Measurements from ENCODE around the gene SNRNP27.

The SNRNP27 gene

DNA sequence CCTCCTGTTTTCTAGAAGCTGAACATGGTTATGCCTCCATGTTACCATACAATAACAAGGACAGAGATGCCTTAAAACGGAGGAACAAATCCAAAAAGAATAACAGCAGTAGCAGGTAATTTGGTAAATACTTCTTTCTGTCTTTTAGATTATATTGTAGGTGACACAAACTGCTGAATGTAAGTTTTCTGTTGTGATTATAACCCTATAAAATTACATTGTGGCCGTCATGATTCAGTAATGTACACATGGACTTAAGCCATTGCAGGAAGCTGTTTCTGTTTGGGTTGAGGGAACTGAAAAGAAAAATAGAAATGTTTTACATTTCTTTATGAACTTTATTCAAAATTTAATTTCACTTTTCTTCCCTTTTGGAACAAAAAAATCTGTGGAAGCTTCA is 22.4 kb downstream of the SNRNP27 start:
- TF ChIP-seq, protein P1, sequence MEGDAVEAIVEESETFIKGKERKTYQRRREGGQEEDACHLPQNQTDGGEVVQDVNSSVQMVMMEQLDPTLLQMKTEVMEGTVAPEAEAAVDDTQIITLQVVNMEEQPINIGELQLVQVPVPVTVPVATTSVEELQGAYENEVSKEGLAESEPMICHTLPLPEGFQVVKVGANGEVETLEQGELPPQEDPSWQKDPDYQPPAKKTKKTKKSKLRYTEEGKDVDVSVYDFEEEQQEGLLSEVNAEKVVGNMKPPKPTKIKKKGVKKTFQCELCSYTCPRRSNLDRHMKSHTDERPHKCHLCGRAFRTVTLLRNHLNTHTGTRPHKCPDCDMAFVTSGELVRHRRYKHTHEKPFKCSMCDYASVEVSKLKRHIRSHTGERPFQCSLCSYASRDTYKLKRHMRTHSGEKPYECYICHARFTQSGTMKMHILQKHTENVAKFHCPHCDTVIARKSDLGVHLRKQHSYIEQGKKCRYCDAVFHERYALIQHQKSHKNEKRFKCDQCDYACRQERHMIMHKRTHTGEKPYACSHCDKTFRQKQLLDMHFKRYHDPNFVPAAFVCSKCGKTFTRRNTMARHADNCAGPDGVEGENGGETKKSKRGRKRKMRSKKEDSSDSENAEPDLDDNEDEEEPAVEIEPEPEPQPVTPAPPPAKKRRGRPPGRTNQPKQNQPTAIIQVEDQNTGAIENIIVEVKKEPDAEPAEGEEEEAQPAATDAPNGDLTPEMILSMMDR (IDR thresholded peaks at IDR 0.05; ENCODE audit: low read depth, low read length), result no peak
- in situ Hi-C loops (cut with HindIII; ENCODE audit: low sequenced_read_pairs), result no loop called here
- H3K4me3 ChIP-seq (ENCODE audit: low read depth, low read length), result peak overlapping the region; percentile 79
- no peak for DNase-seq (ENCODE audit: low read depth, low spot score)

DNA sequence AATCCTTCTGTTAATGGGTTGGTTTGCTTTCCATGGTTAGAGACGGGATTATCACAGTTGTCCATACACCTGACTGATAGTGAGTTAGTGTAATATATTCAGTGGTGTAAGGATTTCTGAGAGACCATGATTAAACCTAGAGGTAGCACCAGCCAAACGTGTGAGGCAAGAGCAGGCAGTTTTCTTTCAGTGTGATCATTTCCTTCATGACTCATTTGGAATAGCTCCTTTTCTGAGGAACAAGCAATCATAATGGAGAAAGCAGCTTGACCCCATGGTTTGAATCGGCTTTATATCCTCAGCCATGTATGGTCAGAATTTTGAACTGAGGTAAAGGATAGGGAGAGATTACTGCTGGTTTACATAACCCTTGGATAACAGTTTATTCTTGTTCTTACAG is 24.1 kb downstream of the SNRNP27 start:
- in situ Hi-C loops (cut with HindIII; ENCODE audit: low sequenced_read_pairs), result no loop called here
- DNase-seq (ENCODE audit: low read depth, low spot score), result peak; percentile 87

DNA sequence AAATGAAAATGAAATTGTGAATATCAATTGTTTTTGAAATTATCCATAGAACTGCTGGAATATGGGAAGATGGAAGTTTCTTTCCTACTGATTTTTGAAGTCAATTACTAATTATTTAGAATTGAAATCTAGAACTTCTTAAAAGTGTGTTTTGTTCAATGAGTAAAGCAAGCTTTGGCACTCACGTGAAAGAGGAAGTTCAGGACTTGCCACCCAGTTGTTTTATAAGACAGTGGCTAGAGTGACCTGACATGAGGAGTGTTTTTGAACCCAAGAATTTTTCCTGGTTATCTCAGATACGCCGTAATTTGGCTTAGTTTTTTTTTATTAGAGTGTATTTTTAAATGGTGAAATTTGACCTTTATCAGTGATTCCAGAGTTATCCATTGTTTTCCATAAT is 24.6 kb downstream of the SNRNP27 start:
- H3K4me3 ChIP-seq (ENCODE audit: low read depth, low read length), result no peak overlapping the region
- in situ Hi-C loops (cut with HindIII; ENCODE audit: low sequenced_read_pairs), result no loop called here

More for the DNA sequence above, 24.1 kb downstream of the SNRNP27 start:
- TF ChIP-seq, protein P1 (IDR thresholded peaks at IDR 0.05; ENCODE audit: low read depth, low read length), result no peak
- no peak overlapping the region for H3K4me3 ChIP-seq (ENCODE audit: low read depth, low read length)

DNA sequence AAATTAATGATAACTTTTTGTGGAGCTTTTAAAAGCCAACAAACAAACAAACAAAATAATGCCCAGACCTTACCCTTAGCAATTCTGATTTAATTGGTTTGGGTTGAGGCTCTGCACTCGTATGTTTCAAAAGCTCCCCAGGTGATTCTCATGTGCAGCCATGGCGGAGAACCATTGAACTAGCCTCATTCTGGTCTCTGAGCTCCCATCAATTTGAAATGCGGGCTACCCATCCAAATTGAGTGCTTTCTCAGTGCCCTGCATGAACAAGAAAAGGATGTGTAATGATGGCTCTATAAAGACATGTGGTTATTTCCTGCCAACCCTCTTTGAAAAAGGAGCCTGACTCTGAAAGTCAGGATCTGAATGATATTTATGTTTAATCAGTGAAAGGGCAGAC is 29.4 kb downstream of the SNRNP27 start:
- no peak overlapping the region for H3K4me3 ChIP-seq (ENCODE audit: low read depth, low read length)
- TF ChIP-seq, protein P1 (IDR thresholded peaks at IDR 0.05; ENCODE audit: low read depth, low read length), result no peak
- no peak for DNase-seq (ENCODE audit: low read depth, low spot score)
- in situ Hi-C loops (cut with HindIII; ENCODE audit: low sequenced_read_pairs), result no loop called here

More for the DNA sequence above, 24.6 kb downstream of the SNRNP27 start:
- TF ChIP-seq, protein P1 (IDR thresholded peaks at IDR 0.05; ENCODE audit: low read depth, low read length), result no peak
- no peak for DNase-seq (ENCODE audit: low read depth, low spot score)

DNA sequence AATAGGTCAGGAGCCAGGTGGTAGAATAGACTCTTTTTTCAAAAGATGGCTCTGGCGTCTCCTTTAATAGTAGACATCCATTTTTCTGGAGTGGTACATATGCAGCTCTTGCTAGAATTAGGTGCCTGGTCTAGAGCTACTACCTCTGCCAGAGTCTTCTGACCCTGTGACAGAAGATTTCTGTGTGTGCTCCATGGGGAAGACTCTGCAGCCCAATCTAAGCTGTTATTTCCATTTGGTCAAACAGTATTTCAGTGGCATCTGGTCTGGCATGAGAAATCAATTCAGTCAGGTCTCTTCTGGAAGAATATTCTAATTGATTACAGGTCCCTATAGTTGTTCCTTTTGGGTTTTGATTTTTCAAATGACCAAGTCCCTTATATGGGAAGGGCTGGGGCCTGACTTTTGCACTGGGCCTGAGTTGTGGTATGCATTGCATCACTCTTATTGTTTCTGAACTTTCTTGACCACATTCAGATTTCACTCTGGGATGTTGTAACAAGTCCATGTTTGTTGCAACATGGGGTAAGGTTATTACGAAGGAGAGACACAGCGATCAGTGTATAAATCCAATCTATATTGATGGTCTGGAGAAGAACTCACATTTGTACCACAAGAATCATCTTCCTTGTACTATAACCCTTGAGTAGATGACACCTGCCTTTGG is 33.2 kb downstream of the SNRNP27 start:
- no peak for DNase-seq (ENCODE audit: low read depth, low spot score)
- TF ChIP-seq, protein P1 (IDR thresholded peaks at IDR 0.05; ENCODE audit: low read depth, low read length), result no peak
- in situ Hi-C loops (cut with HindIII; ENCODE audit: low sequenced_read_pairs), result no loop called here
- no peak overlapping the region for H3K4me3 ChIP-seq (ENCODE audit: low read depth, low read length)

DNA sequence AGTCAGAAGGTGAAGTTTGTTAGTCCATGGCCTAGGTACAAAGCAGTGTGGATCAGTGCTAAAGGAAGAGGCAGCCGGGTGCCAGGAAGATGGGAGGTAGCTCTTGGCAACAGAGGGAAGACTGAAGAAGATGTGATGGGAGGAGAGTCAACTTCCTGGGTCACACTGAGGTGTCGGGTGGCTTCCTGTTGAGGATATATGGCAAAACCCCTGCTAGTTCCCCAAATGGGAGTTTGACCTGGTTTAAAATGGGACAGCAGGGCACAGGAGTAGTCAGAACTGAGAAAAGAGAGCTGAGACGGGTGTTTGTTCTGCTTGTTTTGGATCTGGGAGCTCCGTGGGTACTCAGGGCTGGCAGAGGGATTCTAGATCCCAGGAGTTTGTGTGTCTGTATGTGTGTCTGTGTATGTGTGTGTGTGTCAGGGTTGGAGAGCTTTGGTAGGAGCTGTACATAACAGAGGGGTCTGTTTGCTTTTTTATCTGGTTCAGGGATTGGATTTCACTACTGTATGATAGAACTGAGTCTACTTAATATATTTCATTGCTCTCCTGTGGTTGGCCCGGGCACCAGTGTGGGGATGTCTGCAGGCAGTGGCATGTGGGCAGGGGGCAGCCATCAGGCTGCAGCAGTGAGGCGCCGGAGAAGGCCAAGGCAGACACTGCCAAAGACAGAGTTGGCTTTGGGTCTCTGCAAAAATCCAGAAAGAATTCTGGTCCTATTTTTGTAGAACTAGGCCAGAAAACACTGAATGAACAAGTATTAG is 38.3 kb downstream of the SNRNP27 start:
- in situ Hi-C loops (cut with HindIII; ENCODE audit: low sequenced_read_pairs), result no loop called here
- no peak overlapping the region for H3K4me3 ChIP-seq (ENCODE audit: low read depth, low read length)
- TF ChIP-seq, protein P1 (IDR thresholded peaks at IDR 0.05; ENCODE audit: low read depth, low read length), result no peak
- no peak for DNase-seq (ENCODE audit: low read depth, low spot score)

Data from astrocyte of the spinal cord (primary cell).